HepG2 (cell line): ENCODE measurements around the gene GMPR. TPM values are rescaled to one million over a fixed set of nuclear protein-coding genes. Genes with fewer than 3 reads are reported as not detected.

Experiments
- ARID5B ChIP-seq: IDR thresholded peaks from 2 replicates; pipeline ENCODE4 v1.4.0; 2020; ENCODE audit warnings: mild to moderate bottlenecking, missing genetic modification reagents
- SMAD9 ChIP-seq: sonication (generic); formaldehyde crosslinking; IDR thresholded peaks from 2 replicates; pipeline ENCODE4 v1.5.1; 2020; ENCODE audit warnings: mild to moderate bottlenecking, missing genetic modification reagents
- ZNF407 ChIP-seq: sonication (generic); formaldehyde crosslinking; IDR thresholded peaks from one replicate; pipeline ENCODE4 v1.5.1; 2020; ENCODE audit warnings: mild to moderate bottlenecking, missing genetic modification reagents; ENCODE audit errors: not compliant biosample characterization
- ZNF557 ChIP-seq: sonication (generic); formaldehyde crosslinking; IDR thresholded peaks from 2 replicates; pipeline ENCODE4 v1.4.0; 2020; ENCODE audit warnings: missing genetic modification reagents
- polyA plus RNA-seq, 8 experiments: library from polyadenylated mRNA; depleted of rRNA in 3 of 8; stranded (reverse) in 7 of 8; unstranded in 1 of 8; fragments of >200 nt; fragmentation: Illumina TruSeq in 4 of 8; extraction: Trizol in 4 of 8; gene quantifications; 2 replicates each; pipeline versions ENCODE4 v1.2.1 to v1.2.3, GENCODE V29; 2011 to 2016; ENCODE audit warnings: low read depth in 4 of 8, missing spikeins in 1 of 8, mixed read lengths in 1 of 8; ENCODE audit not compliant: insufficient read depth in 1 of 8
- total RNA-seq, 5 experiments: library from RNA; depleted of rRNA; stranded (reverse); fragments of >200 nt; fragmentation: Illumina TruSeq; extraction: Trizol; gene quantifications; 2 replicates each; pipeline ENCODE4 v1.2.3, GENCODE V29; 2016; ENCODE audit warnings: low read depth in 1 of 5

GMPR gene
- total and polyA plus RNA-seq, 2 of the 13 experiments (the other 11 are each of a cell fraction or from before 2014, with no cell fraction given): not detected

- TF ChIP-seq ARID5B (no peak), SMAD9 (no peak), ZNF407 (CRISPR knock-in tag) (no peak), ZNF557 (CRISPR knock-in tag) (no peak)
These were observed 29.4 kb upstream of the GMPR start (continued) for GRCh38 chr6:16208989-16209388.
